GM21423 (cell line): ENCODE measurements around the gene OR2V1.
"Not testable (repeated sequence)": the region's sequence is repeated elsewhere in the genome, so short reads cannot be mapped to it uniquely, and the experiment has no call there.

Source experiments
- ATAC-seq: cut with Tn5 transposase; IDR thresholded peaks from one replicate; pipeline ENCODE4 v1.9.1; 2021; ENCODE audit warnings: mild to moderate bottlenecking, moderate library complexity; ENCODE audit not compliant: unreplicated experiment

The OR2V1 gene

GRCh38 chr5:181160152-181160754 is 29.3 kb upstream of the OR2V1 start:
- ATAC-seq, result no peak

GRCh38 chr5:181159286-181160151 is 28.6 kb upstream of the OR2V1 start:
- ATAC-seq, result peak; percentile 67

- ATAC-seq, result no peak
Observed at GRCh38 chr5:181158869-181159268, 27.9 kb upstream of the OR2V1 start.

GRCh38 chr5:181156758-181157157 is 25.8 kb upstream of the OR2V1 start:
- ATAC-seq, result peak; percentile 31

GRCh38 chr5:181153814-181154213 is 22.8 kb upstream of the OR2V1 start:
- no peak for ATAC-seq

- no peak for ATAC-seq
Observed at GRCh38 chr5:181152406-181152805, 21.4 kb upstream of the OR2V1 start.

- no peak for ATAC-seq
Observed at GRCh38 chr5:181151146-181151545, 20.2 kb upstream of the OR2V1 start.

- ATAC-seq, result no peak
Observed at GRCh38 chr5:181149806-181150733, 19.1 kb upstream of the OR2V1 start.

- no peak for ATAC-seq
Observed at GRCh38 chr5:181149355-181149754, 18.4 kb upstream of the OR2V1 start.

- not testable (repeated sequence) for ATAC-seq
Observed at GRCh38 chr5:181146927-181147636, 16.1 kb upstream of the OR2V1 start, which contains the start of gene OR2V2. TSS of gene OR2V2 (plus strand) at chr5:181147586. CDS start at chr5:181154943, 7,357 bp downstream.

- ATAC-seq, result no peak
Observed at GRCh38 chr5:181145133-181145532, 14.2 kb upstream of the OR2V1 start.

- ATAC-seq, result no peak
Observed at GRCh38 chr5:181142054-181142453, 11.1 kb upstream of the OR2V1 start.

- no peak for ATAC-seq
Observed at GRCh38 chr5:181140766-181141165, 9.8 kb upstream of the OR2V1 start.

GRCh38 chr5:181138258-181138657 is 7.3 kb upstream of the OR2V1 start:
- no peak for ATAC-seq

GRCh38 chr5:181136361-181136955 is 5.5 kb upstream of the OR2V1 start:
- no peak for ATAC-seq

- ATAC-seq, result no peak
Observed at GRCh38 chr5:181134259-181134658, 3.3 kb upstream of the OR2V1 start.

- no peak for ATAC-seq
Observed at GRCh38 chr5:181133610-181134231, 2.8 kb upstream of the OR2V1 start.

GRCh38 chr5:181133083-181133482 is 2.1 kb upstream of the OR2V1 start:
- no peak for ATAC-seq

- ATAC-seq, result no peak
Observed at GRCh38 chr5:181131514-181131913, 545 bp upstream of the OR2V1 start.

GRCh38 chr5:181130081-181130480 is 888 bp downstream of the OR2V1 start:
- ATAC-seq, result not testable (repeated sequence)
